ENCODE results near the gene CYP1A2. TPM values are rescaled to one million over a fixed set of nuclear protein-coding genes. Genes with fewer than 3 reads are reported as not detected.

The CYP1A2 gene
- total RNA-seq, 1 experiment from 2014 or later, result not detected

DNA sequence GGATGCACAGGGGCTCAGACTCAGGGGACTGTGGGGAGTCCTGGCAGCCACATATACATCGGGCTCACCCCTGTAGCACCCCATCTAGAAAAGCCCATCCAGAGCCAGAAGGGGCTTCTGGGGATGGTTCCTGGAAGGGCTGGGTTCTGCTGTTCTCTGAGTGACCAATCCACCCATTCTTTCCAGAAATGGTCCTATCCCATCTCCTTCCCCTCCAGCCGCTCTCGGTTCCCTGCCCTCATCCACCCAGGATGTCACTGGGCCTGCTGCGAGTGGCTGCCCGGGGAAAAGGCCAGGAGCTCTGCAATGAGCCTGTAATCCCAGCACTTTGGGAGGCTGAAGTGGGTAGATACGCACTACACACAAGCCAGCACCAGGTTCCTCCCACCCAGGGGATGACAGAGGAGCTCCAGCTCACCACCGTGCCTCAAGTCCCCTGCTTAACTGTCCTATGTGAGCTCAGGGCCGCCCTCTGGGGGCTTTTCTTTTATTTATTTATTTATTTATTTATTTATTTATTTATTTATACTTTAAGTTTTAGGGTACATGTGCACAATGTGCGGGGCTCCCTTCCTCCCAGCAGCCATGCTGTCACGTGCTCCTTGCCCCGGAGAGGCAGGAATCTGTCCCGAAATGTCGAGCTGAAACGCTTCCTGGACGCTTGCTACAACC is 19.6 kb downstream of the CYP1A2 start:
- DNase-seq (ENCODE audit: unreplicated experiment), result no peak
- TF ChIP-seq, protein P1, sequence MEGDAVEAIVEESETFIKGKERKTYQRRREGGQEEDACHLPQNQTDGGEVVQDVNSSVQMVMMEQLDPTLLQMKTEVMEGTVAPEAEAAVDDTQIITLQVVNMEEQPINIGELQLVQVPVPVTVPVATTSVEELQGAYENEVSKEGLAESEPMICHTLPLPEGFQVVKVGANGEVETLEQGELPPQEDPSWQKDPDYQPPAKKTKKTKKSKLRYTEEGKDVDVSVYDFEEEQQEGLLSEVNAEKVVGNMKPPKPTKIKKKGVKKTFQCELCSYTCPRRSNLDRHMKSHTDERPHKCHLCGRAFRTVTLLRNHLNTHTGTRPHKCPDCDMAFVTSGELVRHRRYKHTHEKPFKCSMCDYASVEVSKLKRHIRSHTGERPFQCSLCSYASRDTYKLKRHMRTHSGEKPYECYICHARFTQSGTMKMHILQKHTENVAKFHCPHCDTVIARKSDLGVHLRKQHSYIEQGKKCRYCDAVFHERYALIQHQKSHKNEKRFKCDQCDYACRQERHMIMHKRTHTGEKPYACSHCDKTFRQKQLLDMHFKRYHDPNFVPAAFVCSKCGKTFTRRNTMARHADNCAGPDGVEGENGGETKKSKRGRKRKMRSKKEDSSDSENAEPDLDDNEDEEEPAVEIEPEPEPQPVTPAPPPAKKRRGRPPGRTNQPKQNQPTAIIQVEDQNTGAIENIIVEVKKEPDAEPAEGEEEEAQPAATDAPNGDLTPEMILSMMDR (IDR thresholded peaks at IDR 0.05; ENCODE audit: unreplicated experiment), result no peak
- no peaks in the 10 kb centered on the region for H3K27me3 Mint-ChIP-seq (ENCODE audit: insufficient read depth, unreplicated experiment)
- no peak overlapping the region for H3K4me3 Mint-ChIP-seq (ENCODE audit: unreplicated experiment)
- no peak overlapping the region for H3K27ac Mint-ChIP-seq (ENCODE audit: low read depth, unreplicated experiment)
- ChIA-PET CTCF (interaction anchor here (0.5 to 26.4 kb wide), 32 partner anchors 9 to 794 kb away, joined by 3 to 632 read pairs (median 6); partner anchors contain the start of genes CYP1A1 and EDC3), POLR2A (interaction anchor here (0.6 to 2.2 kb wide), 6 partner anchors 10 to 135 kb away, joined by 3 to 9 read pairs (median 3); no protein-coding TSS in a partner anchor)
- H3K4me1 Mint-ChIP-seq (ENCODE audit: insufficient read depth, unreplicated experiment), result peaks cover 6% of the 10 kb centered on the region
- intact Hi-C loops (cut with micrococcal nuclease), result loop anchor here (5.0 to 10.0 kb wide), 2 partner anchors 303 to 396 kb away; partner anchors contain the start of gene UBL7
- H3K9me3 Mint-ChIP-seq (ENCODE audit: unreplicated experiment), result no peaks in the 10 kb centered on the region
- H3K36me3 Mint-ChIP-seq (ENCODE audit: insufficient read depth, unreplicated experiment), result peaks cover 4% of the 10 kb centered on the region
- BruUV-seq (replicated peaks), result no TSS peak

DNA sequence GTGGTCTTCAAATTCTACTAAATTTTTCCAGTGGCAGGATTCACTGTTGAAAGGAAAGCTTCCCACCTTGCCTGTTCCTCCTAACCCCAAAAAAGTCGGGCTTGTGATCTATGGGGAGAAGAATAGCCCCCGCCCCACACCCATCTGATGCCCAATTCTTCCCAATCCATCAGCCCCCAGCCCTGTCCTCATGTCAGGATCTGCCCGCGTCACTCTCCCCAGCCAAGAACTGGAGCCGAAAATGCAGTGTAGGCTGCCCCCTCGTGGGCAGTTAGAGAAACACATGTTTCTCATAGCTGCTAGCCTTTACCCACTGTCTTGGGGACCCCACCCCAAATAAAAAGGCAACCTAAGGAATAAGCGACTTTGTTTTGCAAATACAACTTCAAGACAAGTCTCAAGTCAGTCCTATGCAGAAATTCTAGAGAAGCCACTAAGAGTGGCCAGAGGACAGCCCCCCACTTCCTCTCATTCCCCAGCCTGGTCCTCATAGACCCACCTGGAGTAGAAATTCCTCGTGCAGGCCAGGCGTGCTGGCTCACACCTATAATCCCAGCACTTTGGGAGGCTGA is 20.2 kb downstream of the CYP1A2 start:
- Mint-ChIP-seq H3K27ac (ENCODE audit: low read depth, unreplicated experiment) (no peak overlapping the region), H3K27me3 (ENCODE audit: insufficient read depth, unreplicated experiment) (no peaks in the 10 kb centered on the region), H3K36me3 (ENCODE audit: insufficient read depth, unreplicated experiment) (peaks cover 4% of the 10 kb centered on the region), H3K4me3 (ENCODE audit: unreplicated experiment) (no peak overlapping the region), H3K4me1 (ENCODE audit: insufficient read depth, unreplicated experiment) (peaks cover 6% of the 10 kb centered on the region), H3K9me3 (ENCODE audit: unreplicated experiment) (no peaks in the 10 kb centered on the region)
- intact Hi-C loops (cut with micrococcal nuclease), result loop anchor here (1.0 to 10.0 kb wide), 3 partner anchors 134 to 397 kb away; partner anchors contain the start of gene UBL7
- peak; percentile 70 for DNase-seq (ENCODE audit: unreplicated experiment)
- TF ChIP-seq, protein P1 (IDR thresholded peaks at IDR 0.05; ENCODE audit: unreplicated experiment), result peak; percentile 81
- CTCF ChIA-PET, result interaction anchor here (0.5 to 26.4 kb wide), 48 partner anchors 10 to 794 kb away, joined by 3 to 632 read pairs (median 6); partner anchors contain the start of genes CYP1A1, EDC3, RPP25 and ULK3
- POLR2A ChIA-PET, result interaction anchor here (0.6 to 2.2 kb wide), 7 partner anchors 9 to 571 kb away, joined by 3 to 9 read pairs (median 3); no protein-coding TSS in a partner anchor
- no TSS peak for BruUV-seq (replicated peaks)

DNA sequence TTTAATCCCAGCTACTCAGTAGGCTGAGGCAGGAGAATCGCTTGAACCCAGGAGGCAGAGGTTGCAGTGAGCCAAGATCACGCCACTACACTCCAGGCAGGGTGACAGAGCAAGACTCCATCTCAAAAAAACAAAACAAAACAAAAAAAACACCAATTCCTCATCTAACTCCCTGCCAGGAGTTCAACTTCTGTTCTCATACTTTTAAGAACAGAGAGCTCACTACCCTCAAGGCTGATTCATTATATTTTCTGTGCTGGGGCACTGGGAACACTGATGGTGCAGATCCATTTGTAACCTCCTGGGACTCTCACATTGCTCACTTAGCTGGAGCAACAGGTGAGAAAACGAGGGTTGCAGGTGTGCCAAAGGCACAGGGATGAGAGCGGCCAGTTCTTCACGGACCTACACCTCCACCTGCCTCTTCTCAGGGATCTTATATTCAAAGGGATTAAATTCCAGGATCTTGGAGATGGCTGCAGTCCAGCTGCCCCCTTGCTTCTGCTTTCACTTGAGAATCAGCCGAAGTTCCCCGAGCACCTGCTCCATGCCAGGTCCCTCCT is 20.9 kb downstream of the CYP1A2 start:
- intact Hi-C loops (cut with micrococcal nuclease), result loop anchor here (1.0 to 10.0 kb wide), 3 partner anchors 134 to 397 kb away; partner anchors contain the start of gene UBL7
- Mint-ChIP-seq H3K27ac (ENCODE audit: low read depth, unreplicated experiment) (no peak overlapping the region), H3K4me1 (ENCODE audit: insufficient read depth, unreplicated experiment) (peaks cover 6% of the 10 kb centered on the region), H3K27me3 (ENCODE audit: insufficient read depth, unreplicated experiment) (no peaks in the 10 kb centered on the region), H3K9me3 (ENCODE audit: unreplicated experiment) (no peaks in the 10 kb centered on the region), H3K36me3 (ENCODE audit: insufficient read depth, unreplicated experiment) (peaks cover 4% of the 10 kb centered on the region), H3K4me3 (ENCODE audit: unreplicated experiment) (no peak overlapping the region)
- ChIA-PET POLR2A (interaction anchor here (0.6 to 2.2 kb wide), 9 partner anchors 8 to 746 kb away, joined by 3 to 9 read pairs (median 3); no protein-coding TSS in a partner anchor), CTCF (interaction anchor here (0.6 to 26.4 kb wide), 54 partner anchors 10 to 538 kb away, joined by 3 to 632 read pairs (median 6); partner anchors contain the start of genes CYP1A1, EDC3, RPP25 and ULK3)
- no TSS peak for BruUV-seq (replicated peaks)
- TF ChIP-seq, protein P1 (IDR thresholded peaks at IDR 0.05; ENCODE audit: unreplicated experiment), result no peak
- DNase-seq (ENCODE audit: unreplicated experiment), result no peak
